ENCODE measurements around the gene EVC2. TPM values are rescaled to one million over a fixed set of nuclear protein-coding genes. Genes with fewer than 3 reads are reported as not detected.

EVC2 gene
- polyA plus RNA-seq, 1 donor (not counting 4 experiments of a cell fraction or from before 2014, with no cell fraction given), result 1.7 TPM

DNA sequence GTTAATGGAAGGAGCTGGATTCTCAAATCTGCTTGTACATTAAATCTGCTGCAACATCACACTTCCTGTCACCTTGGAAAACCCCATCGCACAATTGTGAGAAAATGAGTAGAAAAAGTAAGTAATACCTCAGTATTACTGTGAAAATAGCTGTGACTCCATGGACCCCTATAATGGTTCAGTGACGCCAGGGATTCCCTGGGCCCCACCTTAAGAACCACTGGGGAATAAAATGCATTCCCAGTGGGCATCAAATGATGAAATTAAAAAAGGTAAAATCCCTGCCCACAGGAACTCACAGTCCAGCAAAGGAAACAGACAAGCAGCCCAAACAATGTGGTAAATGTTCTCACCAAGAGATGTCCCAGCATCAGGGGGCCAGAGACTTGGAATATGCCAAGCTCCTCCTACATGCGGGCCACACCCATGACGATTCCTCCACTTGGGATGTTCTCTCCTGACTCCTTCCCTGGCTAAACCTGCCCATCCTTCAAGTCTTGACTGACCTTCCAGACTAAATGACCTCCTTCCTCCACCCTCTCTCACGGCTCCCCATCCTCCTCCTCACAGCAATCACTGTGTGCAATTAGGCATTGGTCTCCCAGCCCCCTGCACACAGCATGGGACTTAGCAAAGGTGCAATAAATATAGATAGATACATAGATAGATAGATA is 2.6 kb downstream of the EVC2 start:
- TF ChIP-seq, protein P1, sequence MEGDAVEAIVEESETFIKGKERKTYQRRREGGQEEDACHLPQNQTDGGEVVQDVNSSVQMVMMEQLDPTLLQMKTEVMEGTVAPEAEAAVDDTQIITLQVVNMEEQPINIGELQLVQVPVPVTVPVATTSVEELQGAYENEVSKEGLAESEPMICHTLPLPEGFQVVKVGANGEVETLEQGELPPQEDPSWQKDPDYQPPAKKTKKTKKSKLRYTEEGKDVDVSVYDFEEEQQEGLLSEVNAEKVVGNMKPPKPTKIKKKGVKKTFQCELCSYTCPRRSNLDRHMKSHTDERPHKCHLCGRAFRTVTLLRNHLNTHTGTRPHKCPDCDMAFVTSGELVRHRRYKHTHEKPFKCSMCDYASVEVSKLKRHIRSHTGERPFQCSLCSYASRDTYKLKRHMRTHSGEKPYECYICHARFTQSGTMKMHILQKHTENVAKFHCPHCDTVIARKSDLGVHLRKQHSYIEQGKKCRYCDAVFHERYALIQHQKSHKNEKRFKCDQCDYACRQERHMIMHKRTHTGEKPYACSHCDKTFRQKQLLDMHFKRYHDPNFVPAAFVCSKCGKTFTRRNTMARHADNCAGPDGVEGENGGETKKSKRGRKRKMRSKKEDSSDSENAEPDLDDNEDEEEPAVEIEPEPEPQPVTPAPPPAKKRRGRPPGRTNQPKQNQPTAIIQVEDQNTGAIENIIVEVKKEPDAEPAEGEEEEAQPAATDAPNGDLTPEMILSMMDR (optimal IDR thresholded peaks at IDR 0.05 in 1 of 3, IDR thresholded peaks at IDR 0.05 in 1 of 3, conservative IDR thresholded peaks at IDR 0.05 in 1 of 3; ENCODE audit: extremely low read depth in 1 of 3, insufficient read depth in 2 of 3, low read length in 3 of 3), result no peak
- TF ChIP-seq EZH2 (IDR thresholded peaks at IDR 0.05; ENCODE audit: low read length), result no peak
- DNase-seq (ENCODE audit: low read depth, low spot score) (no peak), FAIRE-seq (no peak)
- dilution Hi-C loops (cut with MboI; ENCODE audit: extremely low pct_ligation_motif_present, low sequenced_read_pairs), result no loop called here
- no peak overlapping the region for H3K4me3 ChIP-seq (ENCODE audit: control insufficient read depth in 2 of 3, extremely low read depth in 1 of 3, insufficient read depth in 2 of 3, low read depth in 1 of 3, low read length in 3 of 3)
- peaks cover 5 to 6% of the 10 kb centered on the region in 2 experiments for H3K36me3 ChIP-seq (ENCODE audit: control insufficient read depth in 2 of 2, extremely low read depth in 1 of 2, insufficient read depth in 2 of 2, low read length in 2 of 2)
- no peaks in the 10 kb centered on the region for H3K9me3 ChIP-seq (ENCODE audit: control insufficient read depth, low read depth, low read length)
- peaks cover 15% of the 10 kb centered on the region for H3K79me2 ChIP-seq (ENCODE audit: control insufficient read depth, insufficient read depth, low read length)
- no peak overlapping the region for H2AFZ ChIP-seq (ENCODE audit: control insufficient read depth, low read length)
- H3K9me1 ChIP-seq (ENCODE audit: control insufficient read depth, extremely low read depth, insufficient read depth, low read length), result no peaks in the 10 kb centered on the region
- no peak overlapping the region for H3K9ac ChIP-seq (ENCODE audit: control insufficient read depth, extremely low read depth, insufficient read depth, low read length)
- H4K20me1 ChIP-seq (ENCODE audit: control insufficient read depth, extremely low read depth, insufficient read depth, low read length), result no peaks in the 10 kb centered on the region
- peaks cover 34% of the 10 kb centered on the region for H3K4me1 ChIP-seq (ENCODE audit: control insufficient read depth, extremely low read depth, insufficient read depth, low read length)
- no peaks in the 10 kb centered on the region for H3K27me3 ChIP-seq (ENCODE audit: control insufficient read depth, extremely low read depth, insufficient read depth, low read length)
- no peak overlapping the region for H3K4me2 ChIP-seq (ENCODE audit: control insufficient read depth, extremely low read depth, insufficient read depth, low read depth, low read length)
- H3K27ac ChIP-seq (ENCODE audit: control insufficient read depth, insufficient read depth, low read length), result no peak overlapping the region

DNA sequence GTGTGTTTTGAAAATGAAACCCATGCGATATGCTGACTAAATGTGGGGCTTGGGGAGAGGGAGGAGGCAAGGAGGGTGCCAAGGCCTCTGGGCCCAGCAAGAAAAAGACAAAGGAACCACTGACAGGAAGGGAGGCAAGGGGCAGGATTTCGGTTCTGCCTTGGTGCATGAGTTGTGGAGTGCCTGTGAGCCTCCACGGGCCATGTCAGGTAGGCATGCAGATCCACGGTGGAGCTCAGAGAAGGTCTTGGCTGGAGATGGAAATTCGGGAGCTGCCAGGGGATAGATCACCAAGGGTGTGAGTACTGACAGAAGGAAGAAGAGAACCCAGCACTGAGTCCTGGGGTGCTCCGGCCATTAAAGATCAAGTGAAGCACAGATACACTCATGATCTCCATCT is 4.1 kb downstream of the EVC2 start:
- no peak overlapping the region for H2AFZ ChIP-seq (ENCODE audit: control insufficient read depth, low read length)
- H3K4me1 ChIP-seq (ENCODE audit: control insufficient read depth, extremely low read depth, insufficient read depth, low read length), result peaks cover 19% of the 10 kb centered on the region
- no peaks in the 10 kb centered on the region for H3K9me3 ChIP-seq (ENCODE audit: control insufficient read depth, low read depth, low read length)
- no peak overlapping the region for H3K27ac ChIP-seq (ENCODE audit: control insufficient read depth, insufficient read depth, low read length)
- H3K4me2 ChIP-seq (ENCODE audit: control insufficient read depth, extremely low read depth, insufficient read depth, low read depth, low read length), result no peak overlapping the region
- H3K9me1 ChIP-seq (ENCODE audit: control insufficient read depth, extremely low read depth, insufficient read depth, low read length), result no peaks in the 10 kb centered on the region
- TF ChIP-seq EZH2 (IDR thresholded peaks at IDR 0.05; ENCODE audit: low read length), result no peak
- TF ChIP-seq, protein P1 (optimal IDR thresholded peaks at IDR 0.05 in 1 of 3, IDR thresholded peaks at IDR 0.05 in 1 of 3, conservative IDR thresholded peaks at IDR 0.05 in 1 of 3; ENCODE audit: extremely low read depth in 1 of 3, insufficient read depth in 2 of 3, low read length in 3 of 3), result no peak
- FAIRE-seq (no peak), DNase-seq (ENCODE audit: low read depth, low spot score) (no peak)
- no peak overlapping the region for H3K4me3 ChIP-seq (ENCODE audit: control insufficient read depth in 2 of 3, extremely low read depth in 1 of 3, insufficient read depth in 2 of 3, low read depth in 1 of 3, low read length in 3 of 3)
- peaks cover 6% of the 10 kb centered on the region in 2 experiments for H3K36me3 ChIP-seq (ENCODE audit: control insufficient read depth in 2 of 2, extremely low read depth in 1 of 2, insufficient read depth in 2 of 2, low read length in 2 of 2)
- no peak overlapping the region for H3K9ac ChIP-seq (ENCODE audit: control insufficient read depth, extremely low read depth, insufficient read depth, low read length)
- peaks cover 15% of the 10 kb centered on the region for H3K79me2 ChIP-seq (ENCODE audit: control insufficient read depth, insufficient read depth, low read length)
- dilution Hi-C loops (cut with MboI; ENCODE audit: extremely low pct_ligation_motif_present, low sequenced_read_pairs), result no loop called here
- H4K20me1 ChIP-seq (ENCODE audit: control insufficient read depth, extremely low read depth, insufficient read depth, low read length), result no peaks in the 10 kb centered on the region
- no peaks in the 10 kb centered on the region for H3K27me3 ChIP-seq (ENCODE audit: control insufficient read depth, extremely low read depth, insufficient read depth, low read length)
